Stimulated activated CD8-positive, alpha-beta memory T cell treated with anti-CD3 and anti-CD28 coated beads, Interleukin-7, amount 100 ng/mL, for 1 hour (primary cell): ENCODE results near the gene TES.

Experiments
- DNase-seq, 2 donors: peaks; one replicate each; pipeline ENCODE4 v3.0.0-alpha.2; 2020; ENCODE audit warnings: low read depth in 2 of 2

Gene TES

DNA sequence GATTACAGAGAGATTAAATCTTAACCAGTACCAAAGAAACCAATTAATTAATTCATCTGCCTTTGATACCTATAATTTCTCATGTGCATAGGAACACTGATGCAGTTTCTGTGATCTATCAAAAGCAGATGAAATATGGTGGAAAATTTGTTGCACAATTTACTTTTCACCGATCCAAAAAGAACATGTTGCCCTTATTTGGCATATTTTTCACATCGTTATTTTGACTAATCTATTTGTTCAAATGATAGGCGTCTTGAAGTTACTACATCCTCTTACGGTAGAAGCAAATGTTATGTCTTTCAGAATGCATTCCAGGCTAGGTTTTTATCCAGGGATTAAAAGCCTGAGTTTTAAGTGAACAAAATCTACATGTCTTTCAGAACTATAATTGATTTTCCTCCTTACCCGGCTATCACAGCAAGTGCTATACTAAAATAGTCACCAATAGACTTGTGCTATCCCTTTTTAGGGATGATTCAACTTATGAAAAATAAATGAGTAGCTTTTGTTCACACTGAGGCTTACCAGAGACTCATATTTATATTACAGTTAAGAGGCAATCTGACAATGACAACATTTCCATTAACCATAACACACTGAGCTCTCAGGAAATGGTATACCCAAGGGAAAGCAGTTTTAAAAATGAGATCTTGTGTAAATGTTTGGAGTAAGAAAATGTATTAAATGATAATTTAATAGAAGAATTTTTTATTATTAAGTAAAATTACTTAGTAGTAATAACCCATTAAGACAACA is 16.8 kb upstream of the TES start:
- no peak for DNase-seq

GRCh38 chr7:116194115-116194514 is 16.2 kb upstream of the TES start:
- DNase-seq: no peak

DNA sequence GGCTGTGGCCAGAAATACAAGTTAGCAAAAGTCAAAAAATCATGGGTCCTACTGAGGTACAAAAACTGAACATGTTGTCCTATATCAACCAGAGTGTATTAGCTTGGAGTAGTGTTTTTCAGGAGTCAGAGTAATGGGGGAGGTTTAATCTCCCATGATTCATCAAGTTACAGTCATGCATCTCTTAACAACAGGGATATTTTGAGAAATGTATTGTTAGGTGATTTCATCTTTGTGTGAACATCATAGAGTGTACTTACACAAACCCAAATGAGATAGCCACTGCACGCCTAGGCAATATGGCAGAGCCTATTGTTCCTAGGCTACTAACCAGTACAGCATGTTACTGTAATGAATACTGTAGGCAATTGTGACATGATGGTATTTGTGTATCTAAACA is 14.9 kb upstream of the TES start:
- no peak for DNase-seq

DNA sequence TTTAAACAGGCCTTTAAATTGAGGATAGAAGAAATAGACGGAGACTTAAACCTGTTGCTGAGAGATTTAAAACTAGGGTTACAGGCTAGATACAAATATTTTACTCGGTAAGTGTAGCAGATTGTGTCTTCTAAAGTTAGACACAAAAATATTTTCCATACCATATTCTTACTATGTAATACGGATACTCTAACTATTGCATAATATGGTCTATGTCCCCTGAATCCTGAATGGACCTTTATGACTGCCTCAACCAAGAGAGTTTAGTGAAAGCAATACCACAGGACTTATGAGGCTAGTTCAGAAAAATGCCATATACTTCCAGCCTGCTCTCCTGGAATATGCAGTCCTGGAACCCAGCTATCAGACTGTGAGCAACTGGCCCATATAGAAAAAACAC is 13.4 kb upstream of the TES start:
- DNase-seq: no peak

GRCh38 chr7:116197360-116197759 is 13.0 kb upstream of the TES start:
- no peak for DNase-seq

GRCh38 chr7:116198748-116199410 is 11.5 kb upstream of the TES start:
- no peak for DNase-seq

DNA sequence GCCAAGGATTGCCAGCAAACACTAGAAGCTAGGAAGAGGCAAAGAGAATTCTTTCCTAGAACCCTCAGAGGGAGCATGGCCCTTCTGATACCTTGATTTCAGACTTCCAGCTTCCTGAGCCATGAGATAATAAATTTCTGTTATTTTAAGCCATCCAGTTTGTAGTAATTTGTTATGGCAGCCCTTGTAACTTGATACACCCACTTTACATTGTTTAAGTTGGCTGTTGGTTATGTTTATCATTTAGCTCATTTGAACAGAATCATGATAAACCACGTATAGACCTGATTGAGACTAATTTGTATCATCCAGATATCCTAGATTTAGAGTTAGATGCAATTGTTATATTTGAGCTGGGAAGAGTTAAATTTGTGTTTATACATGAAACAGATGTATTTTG is 9.4 kb upstream of the TES start:
- no peak for DNase-seq

DNA sequence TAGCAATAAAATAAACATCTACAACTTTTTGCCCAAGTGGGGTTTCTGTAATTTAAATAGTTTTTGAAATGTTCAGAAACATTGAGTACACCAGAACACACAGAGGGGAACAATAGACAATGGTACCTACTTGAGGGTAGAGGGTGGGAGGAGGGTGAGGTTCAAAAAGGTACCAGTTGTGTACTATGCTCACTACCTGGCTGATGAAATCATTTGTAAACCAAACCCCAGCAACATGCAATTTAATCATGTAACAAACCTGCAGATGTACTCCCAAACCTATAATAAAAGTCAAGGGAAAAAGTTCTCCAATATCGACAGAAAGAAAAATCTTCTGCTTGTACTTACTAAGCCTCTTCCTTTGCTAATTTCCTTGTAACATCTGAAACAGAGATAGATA is 4.2 kb upstream of the TES start:
- DNase-seq: no peak

DNA sequence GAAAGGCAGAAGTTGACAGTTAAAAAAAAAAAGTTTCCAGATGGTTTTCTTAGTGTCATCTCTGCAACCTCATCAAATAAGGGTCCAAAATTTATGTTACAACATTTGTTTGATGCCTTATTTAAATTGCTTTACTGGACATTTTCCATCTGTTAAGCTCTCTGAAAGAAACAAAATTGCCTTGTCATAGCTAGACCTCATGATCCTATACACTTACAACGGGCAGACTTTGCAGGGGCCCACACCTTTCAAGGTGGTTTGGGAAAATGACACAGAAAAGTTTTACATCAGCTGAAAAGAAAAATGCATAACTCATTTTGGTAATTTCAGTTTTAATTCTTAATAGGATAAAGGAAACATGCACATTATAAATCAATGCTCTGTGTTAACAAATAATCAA is 1.4 kb upstream of the TES start:
- DNase-seq: no peak

- no peak for DNase-seq
These were observed 723 bp upstream of the TES start for GRCh38 chr7:116209561-116210070.

GRCh38 chr7:116211006-116211912 is 920 bp downstream of the TES start:
- peak; percentile 50 to 51 for DNase-seq

- DNase-seq: no peak
These were observed 1.7 kb downstream of the TES start for GRCh38 chr7:116211913-116212596.

GRCh38 chr7:116212869-116213268 is 2.5 kb downstream of the TES start:
- no peak for DNase-seq

GRCh38 chr7:116213361-116214130 is 3.2 kb downstream of the TES start:
- no peak for DNase-seq

DNA sequence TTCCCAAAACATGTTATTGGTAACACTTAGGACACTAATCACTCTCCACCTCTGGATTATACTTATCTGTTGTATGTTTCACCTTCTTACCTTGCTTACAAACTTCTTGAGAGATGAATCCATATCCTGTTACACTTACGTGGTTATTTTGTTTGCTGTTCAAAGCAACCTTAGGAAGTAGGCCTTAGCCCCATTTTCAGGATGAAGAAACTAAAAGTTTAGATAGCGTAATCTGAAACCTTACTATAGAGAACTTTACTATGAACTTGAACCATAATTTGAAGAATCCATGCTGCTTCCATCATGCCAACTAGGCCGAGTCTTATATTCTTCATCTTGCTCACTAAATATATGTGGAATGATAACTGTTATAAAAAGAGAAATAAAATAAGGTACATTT is 4.6 kb downstream of the TES start:
- DNase-seq: no peak

DNA sequence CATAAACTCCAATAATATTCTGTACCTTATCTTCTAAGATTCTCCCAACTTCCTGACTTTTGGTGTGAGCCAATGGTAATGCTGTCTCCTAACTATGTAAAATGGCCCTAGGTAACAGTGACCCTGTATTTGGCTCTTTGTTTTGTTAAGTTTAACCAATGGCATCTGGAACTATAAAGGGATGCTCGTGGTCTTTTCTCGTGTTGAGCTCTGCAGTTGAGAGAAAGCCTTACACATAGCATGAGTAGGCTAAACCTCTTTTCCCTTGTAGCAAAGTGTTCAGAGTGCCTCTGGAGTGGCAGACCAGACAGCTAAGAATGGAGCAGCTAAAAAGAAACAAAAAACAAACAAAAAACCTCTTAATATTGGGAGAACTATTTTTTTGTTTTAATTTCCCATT is 5.2 kb downstream of the TES start:
- no peak for DNase-seq

DNA sequence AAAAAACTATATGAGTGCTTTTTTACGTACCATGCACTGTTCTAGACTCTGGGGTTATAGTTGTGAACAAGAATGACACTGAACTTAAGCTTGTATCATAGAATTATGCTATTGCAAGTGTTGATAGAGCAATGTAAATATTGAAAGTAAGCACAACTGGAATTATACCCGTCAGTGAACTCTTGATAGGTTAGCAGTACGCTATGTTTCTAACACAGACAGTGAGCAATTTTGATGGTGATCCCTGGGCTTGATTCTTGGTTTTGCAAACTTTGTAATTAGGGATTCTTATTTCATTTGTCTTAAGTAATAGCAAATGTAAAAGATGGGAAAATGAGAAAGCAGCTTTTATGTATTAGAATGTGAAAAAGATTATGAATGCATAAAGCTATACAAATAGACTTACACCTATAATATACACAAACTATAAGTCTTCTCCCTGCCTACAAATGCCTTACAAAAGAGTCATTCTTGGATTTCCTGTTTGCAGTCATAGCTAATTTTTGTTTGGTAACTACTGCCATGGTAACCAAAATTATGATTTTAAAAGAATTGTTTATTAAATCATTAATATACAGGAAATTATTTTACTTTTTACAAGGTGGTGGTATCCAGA is 6.7 kb downstream of the TES start:
- DNase-seq: no peak

GRCh38 chr7:116218051-116218645 is 7.8 kb downstream of the TES start:
- DNase-seq: no peak

GRCh38 chr7:116218747-116219146 is 8.4 kb downstream of the TES start:
- no peak for DNase-seq

GRCh38 chr7:116219288-116219687 is 8.9 kb downstream of the TES start:
- DNase-seq: no peak
